Heart left ventricle (tissue), 16 donors: Measurements from ENCODE around the gene C1orf21. TPM values are rescaled to one million over a fixed set of nuclear protein-coding genes. Genes with fewer than 3 reads are reported as not detected.

Source experiments
- ATAC-seq, 4 donors: fragments of 200-7000 bp; cut with Tn5 transposase; one replicate each; pipeline ENCODE4 v1.9.1; 2020 to 2022; ENCODE audit warnings: moderate library complexity in 4 of 4, mild to moderate bottlenecking in 3 of 4, moderate number of reproducible peaks in 1 of 4
- DNase-seq, 5 donors: peaks; one replicate each; pipeline ENCODE4 v3.0.0-alpha.2; 2020
- H3K27ac ChIP-seq, 12 donors: fragments of 200-600 bp; sonication (generic) in 4 of 12; one replicate each; pipeline versions ENCODE4 v1.5.0 to v1.8.0; 2016 to 2022; ENCODE audit warnings: mild to moderate bottlenecking in 2 of 12
- H3K27me3 ChIP-seq, 9 donors: fragments of 200-600 bp; sonication (generic) in 2 of 9; one replicate each; pipeline versions ENCODE4 v1.5.1 to v1.8.0; 2016 to 2022; ENCODE audit warnings: mild to moderate bottlenecking in 3 of 9
- H3K36me3 ChIP-seq, 9 donors: fragments of 200-600 bp; sonication (generic) in 2 of 9; one replicate each; pipeline versions ENCODE4 v1.5.0 to v1.8.0; 2018 to 2022; ENCODE audit warnings: mild to moderate bottlenecking in 2 of 9
- H3K4me1 ChIP-seq, 12 donors: fragments of 200-600 bp; sonication (generic) in 4 of 12; one replicate each; pipeline versions ENCODE4 v1.5.0 to v1.8.0; 2016 to 2022; ENCODE audit warnings: mild to moderate bottlenecking in 3 of 12
- H3K4me3 ChIP-seq, 12 donors: fragments of 200-600 bp; sonication (generic) in 4 of 12; one replicate each; pipeline versions ENCODE4 v1.5.0 to v1.8.0; 2017 to 2022; ENCODE audit warnings: mild to moderate bottlenecking in 9 of 12, moderate library complexity in 4 of 12
- H3K9me3 ChIP-seq, 12 donors: fragments of 200-600 bp; sonication (generic) in 4 of 12; one replicate each; pipeline versions ENCODE4 v1.5.0 to v1.8.0; 2016 to 2022; ENCODE audit warnings: mild to moderate bottlenecking in 1 of 12
- POLR2A ChIP-seq, 2 donors: fragments of 450-650 bp; IDR thresholded peaks; one replicate each; pipeline ENCODE4 v1.6.1; 2017; ENCODE audit warnings: antibody characterized with exemption in 2 of 2, mild to moderate bottlenecking in 2 of 2, moderate library complexity in 2 of 2
- WGBS, 4 donors: extraction: QIAGEN DNeasy Blood & Tissue Kit in 2 of 4; methylation state at CpG; one replicate each; pipeline versions ENCODE4 v1.1.5 to v1.1.7; 2013 to 2018; 5-methylcytosine and 5-hydroxymethylcytosine counted together
- intact Hi-C, 10 donors: fragments of 100-400 bp; cut with DNase I; formaldehyde crosslinking; loops; one replicate each; pipeline versions ENCODE4 v1.11.1 to v1.14.2; 2022
- polyA plus RNA-seq, 2 donors: library from polyadenylated mRNA; stranded (reverse); fragments of 200-250 nt; gene quantifications; one replicate each; pipeline ENCODE4 v1.2.3, GENCODE V29; 2013
- total RNA-seq, 9 donors: library from RNA; depleted of rRNA in 2 of 9; stranded (reverse); fragments of >200 nt in 2 of 9; fragmentation: NEBNext Ultra II Directional in 3 of 9; extraction: Animal tissue kit (Norgen Biotek cat#: 25700) in 3 of 9; gene quantifications; one replicate each; pipeline versions ENCODE4 v1.1.0 to v1.2.4, GENCODE V29; 2016 to 2023
- TF ChIP-seq, protein P1 (sequence below), 12 donors: fragments of 200-600 bp; sonication (generic) in 4 of 12; IDR thresholded peaks; one replicate each; pipeline versions ENCODE4 v1.5.0 to v1.8.0; 2018 to 2022; ENCODE audit warnings: antibody characterized with exemption in 12 of 12, mild to moderate bottlenecking in 5 of 12
- donor health status: ischemic (EF 13 %, LVEDD 7.1; RV severe dilation, severe dysfunction).
- donor health status: healthy with polysubstance abuse.
- donor health status: DM: no; HTN: yes; CAD: no.
- donor health status: DM: no; HTN: no; CAD: no.
- donor health status: ischemic (EF 25% LVEDD 6.9; RV normal size, moderate dysfunction).
- donor health status: ischemic (EF 25% LVEDD 5.7; RV mildly dilated, moderate dysfunction).
- donor health status: healthy.
- donor health status: DM: yes; HTN: yes; CAD: no.
- donor health status: ischemic (EF 35%, LVEDD 5.7; RV mildly dilated, moderate dysfunction).
- donor health status: nonischemic (EF 11% LVEDD 7.7; RV severe dilation, severe dysfunction).
- donor health status: DM: yes; HTN: yes; CAD: no.
- donor health status: PGD.
- donor health status: ischemic (EF 29% LVEDD 5.4; RV normal size, mild dysfunction).
- donor health status: nonischemic (EF 23%, LVEDD 6.1; RV moderate dilation, normal function).

C1orf21 gene
- total and polyA plus RNA-seq, 11 donors: 32.0 to 81.3 (median 68.4) TPM

DNA sequence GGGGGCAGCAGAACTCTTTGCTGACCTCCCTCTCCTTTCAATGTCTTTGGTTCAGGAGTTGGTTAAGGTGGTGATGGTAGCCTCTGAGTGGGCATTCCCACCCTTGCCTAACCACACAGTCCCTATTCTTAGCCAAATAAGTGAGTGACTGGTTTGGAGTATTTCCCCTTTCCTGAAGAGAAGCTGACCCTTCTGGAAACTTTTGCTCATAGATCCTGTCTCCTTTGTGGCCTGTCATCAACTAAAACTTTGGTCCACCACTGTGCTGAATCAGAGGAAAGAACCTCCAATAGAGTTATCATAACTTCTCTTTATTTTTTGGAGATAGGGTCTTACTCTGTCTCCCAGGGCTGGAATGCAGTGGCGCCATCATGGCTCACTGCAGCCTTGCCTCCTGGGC is 31.1 kb downstream of the C1orf21 start:
- Histone ChIP-seq H3K4me1 (peaks cover 0 to 59% (median 40%) of the 10 kb centered on the region in 12 donors), H3K27ac (no peak overlapping the region), H3K36me3 (peaks cover 0 to 9% (median 0%) of the 10 kb centered on the region in 9 donors), H3K27me3 (no peaks in the 10 kb centered on the region), H3K9me3 (no peaks in the 10 kb centered on the region), H3K4me3 (no peak overlapping the region)
- 91 to 100% (median 95%) methylated on average over 1 of the region's 1 CpG for WGBS, 4 donors
- intact Hi-C loops: no loop called here
- ATAC-seq (peak in 1 of 4 donors; percentile 22), DNase-seq (no peak)
- TF ChIP-seq POLR2A (IDR thresholded peaks at IDR 0.05): no peak
- TF ChIP-seq, protein P1, sequence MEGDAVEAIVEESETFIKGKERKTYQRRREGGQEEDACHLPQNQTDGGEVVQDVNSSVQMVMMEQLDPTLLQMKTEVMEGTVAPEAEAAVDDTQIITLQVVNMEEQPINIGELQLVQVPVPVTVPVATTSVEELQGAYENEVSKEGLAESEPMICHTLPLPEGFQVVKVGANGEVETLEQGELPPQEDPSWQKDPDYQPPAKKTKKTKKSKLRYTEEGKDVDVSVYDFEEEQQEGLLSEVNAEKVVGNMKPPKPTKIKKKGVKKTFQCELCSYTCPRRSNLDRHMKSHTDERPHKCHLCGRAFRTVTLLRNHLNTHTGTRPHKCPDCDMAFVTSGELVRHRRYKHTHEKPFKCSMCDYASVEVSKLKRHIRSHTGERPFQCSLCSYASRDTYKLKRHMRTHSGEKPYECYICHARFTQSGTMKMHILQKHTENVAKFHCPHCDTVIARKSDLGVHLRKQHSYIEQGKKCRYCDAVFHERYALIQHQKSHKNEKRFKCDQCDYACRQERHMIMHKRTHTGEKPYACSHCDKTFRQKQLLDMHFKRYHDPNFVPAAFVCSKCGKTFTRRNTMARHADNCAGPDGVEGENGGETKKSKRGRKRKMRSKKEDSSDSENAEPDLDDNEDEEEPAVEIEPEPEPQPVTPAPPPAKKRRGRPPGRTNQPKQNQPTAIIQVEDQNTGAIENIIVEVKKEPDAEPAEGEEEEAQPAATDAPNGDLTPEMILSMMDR (IDR thresholded peaks at IDR 0.05): no peak

DNA sequence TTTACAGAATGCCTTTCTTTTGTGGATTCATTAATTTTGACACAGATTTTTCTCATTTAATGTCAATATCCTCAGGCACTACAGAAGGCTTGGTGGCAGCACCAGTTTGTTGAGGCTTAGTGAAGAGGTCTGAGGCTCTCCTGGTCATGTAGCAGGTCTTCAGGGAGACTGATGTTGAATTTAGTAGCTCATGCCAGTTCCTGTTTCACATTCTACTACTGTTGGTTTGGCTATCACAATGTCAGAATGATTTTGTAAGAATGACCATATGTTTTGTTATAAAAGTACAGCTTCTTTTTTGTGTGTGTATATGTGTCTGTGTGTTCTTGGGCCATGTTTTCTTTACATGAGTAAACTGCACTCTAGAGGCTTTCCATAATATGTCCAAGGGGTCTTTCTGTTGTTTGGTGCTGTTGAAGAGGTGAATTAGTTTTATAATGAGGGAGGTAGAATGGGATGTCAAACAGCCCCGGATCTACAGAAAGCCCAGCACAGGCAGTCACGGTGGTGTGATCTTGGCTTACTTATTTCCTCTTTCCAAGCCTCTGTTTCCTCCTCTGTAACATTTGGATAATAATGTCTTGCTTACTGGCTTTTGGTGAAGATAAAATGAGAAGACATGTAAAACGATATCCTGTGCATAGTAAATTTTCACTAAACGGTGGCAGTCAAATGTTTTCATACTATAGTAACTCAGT is 32.0 kb downstream of the C1orf21 start:
- peaks cover 0 to 6% (median 0%) of the 10 kb centered on the region in 9 donors for H3K36me3 ChIP-seq
- DNase-seq (no peak), ATAC-seq (no peak)
- H3K9me3 ChIP-seq: no peaks in the 10 kb centered on the region
- H3K4me3 ChIP-seq: no peak overlapping the region
- intact Hi-C loops: no loop called here
- no peaks in the 10 kb centered on the region for H3K27me3 ChIP-seq
- 60 to 72% (median 64%) methylated on average over 4 of the region's 4 CpGs for WGBS, 4 donors
- H3K4me1 ChIP-seq: peaks cover 0 to 62% (median 40%) of the 10 kb centered on the region in 12 donors
- peak overlapping the region in 1 of 12 donors; percentile 42 for H3K27ac ChIP-seq
- TF ChIP-seq, protein P1 (IDR thresholded peaks at IDR 0.05): no peak
- no peak for TF ChIP-seq POLR2A (IDR thresholded peaks at IDR 0.05)

DNA sequence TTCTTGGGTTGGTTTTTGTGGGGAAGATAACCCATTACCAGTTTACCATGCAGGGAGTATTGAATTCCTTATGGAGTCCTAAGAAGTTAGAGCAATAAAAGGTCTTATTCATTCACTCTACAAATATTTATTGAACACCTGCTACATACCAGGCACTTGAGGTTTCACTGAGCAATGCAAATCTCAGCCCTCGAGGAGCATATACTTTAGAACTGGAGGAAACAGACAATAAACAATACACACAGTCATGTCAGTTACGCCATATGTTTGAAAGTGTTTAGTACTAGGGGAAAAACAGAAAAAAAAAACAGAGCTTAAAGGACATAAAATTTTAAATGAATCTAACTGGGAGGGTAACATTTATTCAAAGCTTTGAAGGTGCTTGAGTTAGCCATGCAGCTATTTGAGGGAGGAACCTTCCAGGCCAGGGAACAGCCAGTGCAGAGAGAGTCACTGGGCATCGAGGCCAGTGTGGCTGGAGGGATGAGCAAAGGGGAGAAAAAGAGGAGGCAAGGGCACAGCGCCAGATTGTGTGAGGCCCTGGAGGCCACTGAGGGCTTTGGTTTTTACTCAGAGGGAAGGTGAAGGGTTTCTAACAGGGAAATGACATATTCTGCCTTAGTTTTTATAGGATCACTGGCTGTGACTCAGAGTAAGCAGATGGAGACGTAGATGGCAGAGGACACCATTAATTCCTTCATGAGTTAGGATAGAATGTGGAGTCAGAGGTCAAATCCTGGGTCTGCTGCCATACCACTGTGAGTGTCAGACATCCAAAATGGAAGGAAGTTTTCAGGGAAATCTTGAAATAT is 32.7 kb downstream of the C1orf21 start:
- Histone ChIP-seq H3K36me3 (no peaks in the 10 kb centered on the region), H3K4me1 (peaks cover 0 to 66% (median 42%) of the 10 kb centered on the region in 12 donors), H3K9me3 (no peaks in the 10 kb centered on the region), H3K4me3 (no peak overlapping the region), H3K27ac (peak overlapping the region in 1 of 12 donors; percentile 42), H3K27me3 (no peaks in the 10 kb centered on the region)
- 86 to 89% (median 88%) methylated on average over 5 of the region's 5 CpGs for WGBS, 4 donors
- TF ChIP-seq POLR2A (IDR thresholded peaks at IDR 0.05): no peak
- TF ChIP-seq, protein P1 (IDR thresholded peaks at IDR 0.05): no peak
- intact Hi-C loops: no loop called here
- peak in 1 of 4 donors; percentile 35 for ATAC-seq
- DNase-seq: no peak
